NCI-H510A (cell line): ENCODE data around the gene MRNIP.

Experiments used
- DNase-seq: peaks from one replicate; lab custom pipeline; 2025; lab: John Stamatoyannopoulos, UW

Gene MRNIP

DNA sequence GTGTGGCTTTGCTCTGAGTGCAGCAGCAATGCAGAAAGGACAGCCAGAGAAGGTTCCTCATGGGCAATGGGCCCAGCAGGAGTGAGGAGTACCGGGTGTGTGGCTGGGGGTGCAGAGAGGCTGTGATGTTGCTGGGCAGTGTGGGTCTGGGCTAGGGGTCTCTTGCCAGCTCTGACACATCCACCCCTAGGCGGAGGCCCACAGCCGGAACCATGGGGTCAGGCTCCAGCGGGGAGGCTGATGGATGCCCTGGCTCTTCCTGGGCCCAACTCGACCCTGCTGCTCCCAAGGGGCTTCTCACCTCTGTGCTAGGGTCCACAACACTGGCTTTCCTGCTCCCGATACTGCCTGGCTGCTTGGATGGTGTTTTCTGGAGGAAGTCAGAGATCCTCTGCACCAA, 29.2 kb upstream of the MRNIP start:
- no peak for DNase-seq

DNA sequence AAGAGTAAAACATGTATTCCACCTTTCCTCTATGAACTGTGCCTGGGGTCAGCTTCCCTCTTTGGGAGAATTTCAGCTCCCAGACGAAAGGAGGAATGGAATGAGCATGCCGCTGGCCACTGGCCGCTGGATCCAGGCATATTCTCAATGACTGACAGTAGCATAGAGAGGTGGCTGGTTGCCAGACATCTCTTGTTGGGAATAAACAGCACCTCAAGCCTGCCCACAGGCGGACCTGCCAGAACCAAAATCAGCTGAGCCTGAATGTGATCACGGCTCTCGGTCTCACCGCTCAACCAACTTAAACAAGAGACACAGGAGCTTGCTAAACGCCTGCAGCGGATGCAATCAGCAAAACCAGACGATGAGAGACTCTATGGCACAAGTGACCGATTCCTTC, 28.5 kb upstream of the MRNIP start:
- DNase-seq, result no peak

GRCh38 chr5:179886190-179886911, 27.7 kb upstream of the MRNIP start:
- DNase-seq, result no peak

- no peak for DNase-seq
Observed at GRCh38 chr5:179885491-179886090, 27.0 kb upstream of the MRNIP start.

DNA sequence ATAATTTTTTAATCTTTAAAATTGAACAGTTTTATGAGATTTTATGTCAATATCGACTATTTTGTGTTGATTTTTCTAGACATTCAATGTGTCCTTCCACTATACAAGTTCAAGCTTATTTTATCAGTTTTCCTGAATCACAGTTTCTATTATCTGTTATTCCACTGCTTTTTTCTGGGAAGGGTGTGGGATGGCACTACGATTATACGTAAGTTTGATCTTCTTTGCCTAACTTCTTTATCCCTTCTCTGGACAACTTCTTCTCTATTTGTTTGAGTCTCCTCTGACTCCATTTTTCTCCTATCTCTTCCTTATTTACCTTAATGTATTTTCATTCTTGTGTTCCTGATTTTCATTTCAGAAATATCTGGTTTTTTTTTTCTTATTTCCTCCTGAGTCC, 24.5 kb upstream of the MRNIP start:
- DNase-seq, result no peak

- no peak for DNase-seq
Observed at GRCh38 chr5:179882338-179882737, 23.7 kb upstream of the MRNIP start.

DNA sequence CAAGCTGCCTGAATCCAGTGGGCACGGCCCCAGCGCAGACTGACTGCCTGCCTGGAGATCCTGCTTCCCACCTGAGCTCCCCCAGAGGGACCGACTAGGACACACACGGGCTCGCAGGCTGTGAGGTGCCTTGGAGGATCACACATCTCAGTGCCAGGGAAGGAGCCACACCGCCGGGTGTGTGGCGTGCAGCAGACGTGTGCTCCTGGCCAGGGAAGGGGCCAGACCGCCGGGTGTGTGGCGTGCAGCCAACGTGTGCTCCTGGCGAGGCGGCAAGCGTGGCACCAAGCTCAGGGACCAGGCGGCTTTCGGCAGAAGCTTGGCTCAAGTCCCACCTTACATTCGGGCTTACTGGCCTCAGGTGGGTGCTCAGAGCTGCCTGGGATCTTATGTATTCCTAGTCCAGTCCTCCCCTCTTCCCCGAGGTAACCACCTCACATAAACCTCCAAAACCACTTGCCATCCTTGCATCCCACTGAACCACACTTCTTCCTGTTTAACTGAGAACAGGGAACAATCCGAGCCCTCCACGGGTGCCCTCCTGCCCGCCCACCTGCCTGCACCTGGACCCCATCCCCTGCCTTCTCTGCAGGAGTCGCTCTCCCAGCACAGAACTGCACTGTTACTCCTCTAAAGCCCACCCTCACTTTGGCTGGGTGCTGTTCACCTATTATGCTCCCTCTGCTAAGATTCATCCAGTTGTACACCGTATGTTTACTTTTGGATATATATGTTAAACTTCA, 22.4 kb upstream of the MRNIP start:
- DNase-seq, result no peak

DNA sequence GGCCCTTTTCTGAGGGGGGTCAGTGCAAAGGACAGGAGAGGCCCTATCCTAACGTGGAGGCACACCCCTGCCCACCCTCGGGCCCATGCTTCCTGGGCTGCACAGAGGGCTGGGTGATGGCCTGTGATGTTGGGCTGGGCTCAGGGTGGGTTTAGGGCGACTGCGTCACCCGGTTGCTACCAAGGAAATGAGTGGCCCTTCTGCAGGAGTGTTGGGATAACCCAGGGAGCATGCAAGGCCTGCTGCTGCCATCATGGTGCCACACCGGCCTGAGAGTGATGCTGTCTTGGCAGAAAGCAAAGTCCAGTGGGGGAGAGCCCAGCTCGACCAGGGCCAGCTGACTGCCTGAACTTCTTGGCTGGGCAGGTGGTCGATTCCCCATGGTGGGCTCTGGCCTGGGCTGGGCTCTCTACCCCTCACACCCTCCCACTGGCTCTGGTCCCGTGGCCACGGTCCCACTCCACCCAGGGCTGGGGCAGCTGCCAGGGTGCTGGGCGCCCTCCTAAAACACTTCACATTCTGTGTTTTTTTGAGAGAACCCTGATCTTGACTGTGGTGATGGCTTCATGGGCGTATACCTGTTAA, 21.5 kb upstream of the MRNIP start:
- DNase-seq, result no peak

DNA sequence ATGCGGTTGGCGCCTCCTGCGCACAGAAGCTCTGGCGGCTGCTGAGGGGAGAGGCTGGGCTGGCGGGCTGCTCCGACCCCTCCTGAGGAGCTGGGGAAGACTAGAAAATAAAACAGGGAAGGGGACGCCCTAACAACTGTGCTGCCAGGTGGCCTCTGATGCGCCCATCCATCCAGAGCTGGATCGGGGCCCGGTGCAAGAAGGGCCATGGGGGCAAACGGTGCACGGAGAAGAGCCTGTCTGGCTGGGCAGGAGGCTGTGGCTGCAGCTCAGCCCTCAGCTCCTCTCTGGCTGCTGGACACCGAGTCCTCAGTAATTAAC, 21.0 kb upstream of the MRNIP start:
- DNase-seq, result no peak

GRCh38 chr5:179879003-179879689, 20.5 kb upstream of the MRNIP start:
- no peak for DNase-seq

DNA sequence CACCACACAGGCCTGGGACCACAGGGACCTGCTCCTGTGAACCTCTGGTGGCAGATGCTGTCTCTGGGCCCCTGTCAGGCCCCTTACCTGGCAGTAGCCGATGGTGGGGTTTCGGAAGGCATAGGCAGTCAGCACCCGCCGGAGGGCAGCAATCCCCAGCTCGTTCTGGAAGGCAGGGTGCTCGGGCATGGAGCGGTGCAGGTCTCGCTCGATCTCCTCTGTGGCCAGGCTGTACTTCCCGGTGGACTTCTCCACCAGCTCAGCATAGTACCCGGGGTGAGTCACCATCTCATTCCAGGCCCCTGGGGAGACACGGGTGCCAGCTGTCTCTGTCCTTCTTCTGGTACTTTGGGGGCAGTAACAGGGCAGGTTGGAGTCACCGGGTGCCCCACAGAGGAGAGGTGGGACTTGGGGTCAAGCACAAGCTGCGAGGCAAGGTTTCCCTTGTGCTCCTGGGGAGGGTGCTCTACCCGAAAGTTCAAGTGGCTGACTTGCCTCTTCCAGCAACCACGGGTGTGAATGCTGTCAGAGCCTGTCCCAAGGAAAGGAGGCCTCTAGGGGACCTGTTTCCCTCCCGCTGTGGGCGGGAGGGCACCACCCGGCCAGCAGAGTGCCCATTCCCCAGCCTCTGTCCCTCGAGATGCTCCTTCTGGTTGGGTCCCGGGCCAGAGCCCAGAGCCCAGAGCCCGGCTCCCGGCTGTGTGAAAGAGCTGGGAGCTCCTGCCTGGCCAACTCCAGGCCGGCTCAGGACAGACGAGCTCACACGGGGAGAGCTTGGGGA, 19.8 kb upstream of the MRNIP start:
- no peak for DNase-seq

- no peak for DNase-seq
Observed at GRCh38 chr5:179876610-179876952, 18.0 kb upstream of the MRNIP start.

DNA sequence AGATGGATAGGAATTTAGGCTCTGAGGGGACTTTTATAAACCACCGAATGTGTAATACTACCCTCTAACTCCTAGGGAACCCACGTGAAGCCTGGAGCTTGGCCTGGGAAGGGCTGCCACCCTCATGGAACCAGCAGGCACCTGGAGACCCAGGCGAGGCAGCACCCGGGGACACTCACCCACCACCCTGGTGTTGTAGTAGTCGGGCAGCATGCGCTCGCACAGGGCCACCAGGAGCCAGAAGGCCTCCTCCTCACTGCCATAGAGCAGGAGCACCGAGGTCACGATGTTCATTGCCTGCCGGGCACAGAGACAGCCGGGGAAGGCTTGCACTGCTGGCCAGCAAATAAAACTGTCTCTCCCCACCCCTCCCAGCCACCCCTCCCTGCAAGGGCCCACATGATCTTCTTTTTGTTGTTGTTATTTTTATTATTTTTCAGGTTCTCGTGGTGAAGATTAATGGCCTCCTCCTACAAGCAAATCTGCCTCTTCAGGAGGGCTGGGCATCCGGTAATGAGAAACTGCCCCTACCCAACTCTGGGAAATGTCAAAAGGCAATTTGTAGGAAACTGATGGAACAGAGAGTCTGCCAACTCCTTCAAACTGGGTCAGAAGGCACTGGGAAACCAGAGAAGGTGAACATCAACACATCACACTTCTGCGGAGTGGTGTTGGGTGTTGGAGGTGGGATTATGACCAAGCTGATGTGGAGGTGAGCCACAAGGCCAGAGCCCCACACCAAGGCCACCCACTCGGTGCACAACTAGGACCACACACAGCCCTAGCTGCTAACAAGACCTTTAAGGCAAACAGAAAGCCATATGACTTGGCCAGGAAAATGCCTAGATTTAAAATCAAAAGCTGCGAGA, 17.4 kb upstream of the MRNIP start:
- no peak for DNase-seq

GRCh38 chr5:179874536-179875292, 16.1 kb upstream of the MRNIP start:
- no peak for DNase-seq

- no peak for DNase-seq
Observed at GRCh38 chr5:179874136-179874535, 15.5 kb upstream of the MRNIP start.

- DNase-seq, result no peak
Observed at GRCh38 chr5:179873588-179874110, 15.0 kb upstream of the MRNIP start.

DNA sequence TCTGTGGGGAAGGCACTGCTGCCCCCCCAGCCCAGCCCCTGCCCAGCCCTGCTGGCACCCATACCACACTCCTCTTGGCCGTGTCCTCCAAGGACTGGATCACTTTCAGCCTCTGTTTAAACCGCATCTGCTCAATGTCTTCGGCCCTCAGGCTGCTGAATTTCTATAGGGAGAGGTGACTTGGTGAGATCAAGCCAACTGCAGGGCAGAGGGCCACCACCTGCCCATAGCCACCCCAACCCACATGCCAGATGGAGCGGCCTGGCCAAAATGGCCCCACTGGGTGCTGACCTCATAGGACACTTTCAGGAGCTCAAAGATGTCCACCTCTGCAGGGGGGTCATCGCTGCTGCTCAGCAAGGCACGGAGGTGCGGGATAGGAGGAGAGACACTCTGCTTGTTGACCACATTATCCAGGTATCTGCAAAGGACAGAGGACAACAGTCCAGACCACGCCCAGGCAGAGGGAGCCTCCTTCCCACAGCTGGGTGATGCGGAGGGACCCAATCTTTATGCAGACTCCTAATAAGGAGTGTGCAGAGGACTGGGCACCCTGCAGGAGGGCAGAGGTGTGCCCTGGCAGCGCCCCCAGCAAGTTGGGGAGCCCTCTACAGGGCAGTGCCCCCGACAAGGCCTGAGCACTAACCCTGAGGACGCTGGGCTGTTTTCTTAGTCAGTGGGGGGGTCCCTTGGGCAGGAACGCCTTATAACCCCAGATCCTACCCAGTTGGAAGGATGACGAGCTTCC, 14.4 kb upstream of the MRNIP start:
- no peak for DNase-seq

DNA sequence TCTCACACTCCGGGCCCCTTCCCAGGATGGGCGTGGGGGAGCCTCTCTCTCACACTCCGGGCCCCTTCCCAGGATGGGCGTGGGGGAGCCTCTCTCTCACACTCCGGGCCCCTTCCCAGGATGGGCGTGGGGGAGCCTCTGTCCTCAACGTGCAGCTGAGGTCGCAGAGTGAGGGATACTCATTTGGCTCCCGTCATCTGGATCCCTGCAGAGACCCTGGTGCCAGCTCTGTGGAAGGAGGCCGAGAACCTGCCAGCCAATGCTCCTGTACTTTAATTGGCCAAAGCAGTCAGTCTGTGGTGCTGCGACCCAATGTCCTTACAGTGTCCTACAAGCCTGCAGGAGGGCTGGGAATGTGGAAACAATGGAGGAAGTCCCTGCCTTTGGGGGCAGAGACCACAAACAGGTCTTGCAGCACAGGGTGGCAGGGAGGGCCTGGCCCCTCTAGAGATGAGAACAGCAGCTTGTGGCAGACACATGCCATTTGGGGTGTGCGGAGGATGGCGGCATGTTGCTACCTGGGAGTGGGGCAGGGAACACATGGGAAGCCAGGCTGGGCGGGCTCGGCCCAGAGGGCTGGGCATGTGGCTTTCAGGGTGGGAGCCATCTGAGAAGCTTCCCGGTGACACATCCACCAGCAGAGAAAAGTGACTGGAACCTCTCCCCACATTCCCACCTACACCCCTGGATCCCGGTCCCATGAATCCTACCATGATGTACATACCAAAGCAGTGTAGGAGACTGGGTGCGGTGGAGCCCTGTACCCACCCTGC, 13.6 kb upstream of the MRNIP start:
- DNase-seq, result no peak
